HG03378 (cell line): ENCODE measurements around the gene ADAT3.
A peak's percentile ranks its signal among the peaks of the same experiment; 100 is the strongest.

Experiments used
- ATAC-seq: cut with Tn5 transposase; IDR thresholded peaks from one replicate; pipeline ENCODE4 v1.9.1; 2021; ENCODE audit warnings: mild to moderate bottlenecking, moderate library complexity; ENCODE audit not compliant: unreplicated experiment

ADAT3 gene

DNA sequence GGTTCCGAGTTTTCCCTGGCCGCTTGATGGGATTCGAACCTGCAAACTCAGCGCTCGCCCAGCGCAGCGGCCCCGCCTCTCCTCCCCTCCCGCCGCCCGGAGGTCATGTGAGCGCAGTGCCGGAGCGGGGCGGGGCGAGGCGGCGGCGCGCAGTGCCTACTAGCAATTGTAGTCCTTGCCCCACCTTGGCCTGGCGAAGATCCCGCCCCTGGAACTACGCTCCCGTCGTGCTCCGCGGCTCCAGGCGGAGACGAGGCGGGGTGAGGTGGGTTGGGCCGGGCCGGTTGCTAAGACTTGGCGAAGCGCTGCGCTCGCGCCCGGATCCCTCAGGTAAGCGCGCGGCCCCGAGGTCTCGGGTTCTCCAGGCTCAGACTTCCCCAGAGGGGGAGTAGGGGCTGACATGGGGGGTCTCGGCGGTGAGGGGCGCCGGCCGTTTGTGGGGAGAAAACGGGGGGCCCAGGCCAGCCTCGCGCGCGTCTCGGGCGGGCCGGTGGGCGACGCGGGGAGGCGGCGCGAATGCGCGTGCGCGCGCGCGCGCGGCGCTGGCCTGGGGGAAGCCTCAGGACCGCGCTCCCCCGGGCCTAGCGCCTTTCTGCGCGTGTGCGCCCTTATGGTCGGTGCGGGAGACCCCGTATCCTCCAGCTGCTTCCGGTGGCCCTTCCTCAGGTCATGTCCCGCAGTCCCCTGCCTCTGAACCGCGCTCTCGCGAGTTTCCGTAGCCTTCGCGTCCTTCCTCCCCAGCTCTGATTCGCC, at the start of gene ADAT3, which contains the start of gene SCAMP4:
Gene ADAT3 (plus strand): TSS at position 290 of the 753 bp plus-strand sequence. CDS start 6,649 bp downstream, outside the sequence.
Gene SCAMP4 (plus strand): TSS at position 290 of the 753 bp plus-strand sequence. CDS start 9,621 bp downstream, outside the sequence.
- ATAC-seq: peak; percentile 48

DNA sequence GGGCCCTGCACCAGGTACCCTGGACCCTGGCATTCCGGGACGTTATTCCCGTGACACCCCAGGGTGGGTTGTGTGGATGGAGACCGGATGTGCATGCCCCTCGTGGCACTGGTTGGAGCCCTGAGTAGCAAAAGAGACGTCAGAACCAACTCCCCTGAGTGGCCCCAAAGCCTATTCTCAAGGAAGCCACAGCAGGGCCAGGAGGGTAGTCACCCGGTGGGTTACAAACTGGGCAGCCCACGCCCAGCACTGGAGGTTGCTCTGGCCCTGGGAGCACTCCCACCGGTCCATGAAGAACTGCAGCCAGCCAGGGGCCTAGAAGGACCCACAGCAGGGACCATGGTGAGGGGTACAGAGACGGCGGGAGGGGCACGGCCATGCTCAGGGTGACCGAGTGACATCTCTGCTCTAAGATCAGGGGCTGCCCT, 49.4 kb upstream of the ADAT3 start:
- ATAC-seq: no peak

DNA sequence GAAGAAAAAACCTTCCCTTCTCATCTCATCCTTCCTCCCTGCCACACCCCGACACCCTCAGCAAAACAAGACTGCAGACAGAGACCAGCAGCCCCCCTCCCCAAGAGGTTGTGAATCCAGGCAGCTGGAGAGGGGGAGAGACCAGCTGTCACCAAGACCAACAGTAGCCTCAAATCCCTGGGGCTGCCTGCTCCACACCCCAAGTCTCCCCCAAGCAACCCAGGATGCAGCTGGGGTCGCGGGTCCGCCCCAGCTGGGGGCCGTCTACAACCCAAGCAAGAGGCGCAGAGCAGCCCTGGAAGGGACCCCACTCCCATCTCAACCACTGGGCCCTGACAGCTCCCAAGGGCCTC, 48.9 kb upstream of the ADAT3 start:
- ATAC-seq: no peak

DNA sequence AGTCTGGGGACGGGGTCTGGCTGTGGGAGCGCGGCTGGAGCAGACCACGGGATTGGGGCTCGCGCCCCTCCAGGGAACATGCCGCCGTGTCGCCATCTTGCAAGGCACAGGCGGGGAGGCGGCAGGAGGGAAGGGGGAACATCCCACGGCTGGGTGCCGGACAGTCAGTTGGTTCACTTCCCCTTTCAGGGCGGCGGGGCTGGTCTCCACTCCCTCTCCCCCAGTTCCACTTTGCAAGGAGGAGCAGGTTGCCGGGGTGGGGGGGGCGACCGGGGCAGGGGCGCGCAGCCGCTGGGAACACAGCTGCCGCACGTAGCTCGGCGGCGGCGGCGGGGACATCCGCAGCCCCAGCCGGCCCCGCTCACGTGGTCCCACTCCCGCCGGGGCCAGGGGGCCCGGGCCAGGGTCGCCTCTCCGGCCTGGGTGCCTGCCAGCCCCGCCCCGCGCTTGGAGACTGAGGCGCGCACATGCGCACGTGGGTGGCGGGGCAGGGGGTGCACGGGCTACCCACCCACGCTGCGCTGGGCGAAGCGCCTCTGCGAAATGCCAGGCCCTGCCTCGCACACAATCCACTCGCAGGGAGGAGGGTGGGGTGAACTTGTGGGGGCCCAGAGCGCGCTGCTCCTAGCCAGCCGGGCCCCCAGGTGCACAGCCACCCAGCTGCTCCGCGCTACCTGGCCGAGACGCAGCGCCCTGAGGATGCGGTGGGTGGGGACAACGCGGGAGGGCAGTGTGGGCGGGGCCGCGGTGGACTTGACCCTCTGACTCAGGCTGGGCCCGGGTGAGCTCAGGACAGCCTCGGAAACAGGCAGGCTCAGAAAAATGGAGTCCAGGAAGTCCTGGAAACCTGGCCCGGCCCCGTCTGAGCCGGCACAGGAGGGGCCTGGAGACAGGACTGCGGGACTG, 48.2 kb upstream of the ADAT3 start:
- no peak for ATAC-seq

DNA sequence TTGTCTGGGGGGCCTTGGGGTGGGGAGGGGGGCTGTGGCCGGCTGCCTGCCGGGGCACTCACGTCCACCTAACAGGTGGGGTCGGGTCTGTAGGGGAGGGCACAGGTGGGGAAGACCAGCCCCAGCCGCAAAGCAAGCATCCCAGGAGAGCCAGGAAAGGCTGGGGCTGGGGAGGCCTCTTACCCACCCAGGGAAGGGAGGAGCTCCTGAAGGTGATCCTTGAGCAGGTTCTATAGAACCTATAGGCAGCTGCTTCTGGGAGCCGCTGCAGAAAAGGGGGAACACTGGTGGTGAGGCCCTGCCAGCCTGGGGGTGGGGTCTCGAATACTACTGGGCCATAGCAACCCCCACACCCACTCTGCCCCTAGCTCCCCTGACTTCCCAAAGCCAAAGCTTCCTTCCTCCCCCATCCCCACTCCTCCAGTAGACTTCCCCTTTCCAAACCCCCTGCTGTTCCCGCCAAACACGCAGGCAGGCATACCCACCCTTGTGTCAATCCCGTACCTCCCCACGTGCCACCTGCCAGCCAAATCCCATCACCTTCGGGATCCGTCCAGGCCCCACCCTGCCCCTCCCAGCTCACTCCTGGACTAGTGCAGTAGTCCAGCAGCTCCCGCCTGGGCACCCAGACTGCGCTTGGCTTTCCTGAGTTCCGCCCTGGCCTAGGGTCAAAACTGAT, 47.4 kb upstream of the ADAT3 start:
- no peak for ATAC-seq

DNA sequence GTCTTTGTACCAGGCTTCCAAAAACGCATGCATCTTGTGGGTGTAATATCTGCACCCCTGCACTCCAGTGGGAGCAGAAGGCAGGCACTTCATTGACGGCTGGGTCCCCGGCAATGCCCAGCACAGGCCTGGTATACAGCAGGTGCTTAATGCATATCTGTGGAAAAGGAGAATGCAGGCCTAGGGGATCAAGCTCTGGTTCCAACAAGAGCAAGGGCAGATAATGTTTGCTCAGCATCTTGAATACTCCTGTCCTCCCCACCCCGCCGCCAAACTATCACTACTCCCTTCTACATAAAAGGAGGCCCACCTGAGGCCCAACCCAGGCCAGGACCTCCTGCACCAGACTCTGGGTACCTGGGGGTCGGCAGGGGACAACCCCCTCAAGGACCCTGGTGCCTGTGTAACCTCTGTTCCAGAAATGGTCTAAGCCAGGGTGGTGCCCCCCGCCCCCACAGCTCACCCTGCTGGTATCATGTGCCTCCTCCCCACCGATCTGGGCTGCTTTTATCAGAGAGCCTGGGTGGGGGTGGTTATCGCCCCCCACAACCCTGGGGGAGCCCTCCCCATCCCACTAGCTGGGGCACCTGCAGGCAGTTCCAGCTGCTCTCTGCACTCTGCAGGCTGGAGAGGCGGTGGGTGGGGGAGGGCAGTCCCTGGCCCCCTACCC, 46.7 kb upstream of the ADAT3 start:
- no peak for ATAC-seq

DNA sequence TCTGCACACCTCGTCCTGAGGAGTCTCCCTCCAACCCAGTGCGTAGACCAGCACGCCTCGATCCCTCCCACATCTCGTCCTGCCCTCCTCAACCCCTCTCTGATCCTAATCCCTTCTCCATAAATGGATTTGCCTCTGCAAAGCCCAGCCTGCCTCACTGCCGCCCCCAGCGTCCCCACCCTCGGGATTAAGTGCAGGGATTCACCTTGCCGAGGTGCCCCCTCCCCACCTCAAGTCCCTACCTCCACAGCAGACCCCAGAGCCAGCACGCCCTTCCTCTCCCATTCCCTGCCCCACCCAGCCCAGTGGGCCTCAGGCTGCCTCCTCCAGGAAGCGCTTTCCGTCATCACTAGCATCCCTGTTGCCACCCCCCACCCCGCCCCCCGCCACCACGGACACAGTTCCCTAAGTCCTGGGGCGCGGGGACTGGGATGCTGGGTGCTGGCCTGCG, 45.8 kb upstream of the ADAT3 start:
- ATAC-seq: no peak

DNA sequence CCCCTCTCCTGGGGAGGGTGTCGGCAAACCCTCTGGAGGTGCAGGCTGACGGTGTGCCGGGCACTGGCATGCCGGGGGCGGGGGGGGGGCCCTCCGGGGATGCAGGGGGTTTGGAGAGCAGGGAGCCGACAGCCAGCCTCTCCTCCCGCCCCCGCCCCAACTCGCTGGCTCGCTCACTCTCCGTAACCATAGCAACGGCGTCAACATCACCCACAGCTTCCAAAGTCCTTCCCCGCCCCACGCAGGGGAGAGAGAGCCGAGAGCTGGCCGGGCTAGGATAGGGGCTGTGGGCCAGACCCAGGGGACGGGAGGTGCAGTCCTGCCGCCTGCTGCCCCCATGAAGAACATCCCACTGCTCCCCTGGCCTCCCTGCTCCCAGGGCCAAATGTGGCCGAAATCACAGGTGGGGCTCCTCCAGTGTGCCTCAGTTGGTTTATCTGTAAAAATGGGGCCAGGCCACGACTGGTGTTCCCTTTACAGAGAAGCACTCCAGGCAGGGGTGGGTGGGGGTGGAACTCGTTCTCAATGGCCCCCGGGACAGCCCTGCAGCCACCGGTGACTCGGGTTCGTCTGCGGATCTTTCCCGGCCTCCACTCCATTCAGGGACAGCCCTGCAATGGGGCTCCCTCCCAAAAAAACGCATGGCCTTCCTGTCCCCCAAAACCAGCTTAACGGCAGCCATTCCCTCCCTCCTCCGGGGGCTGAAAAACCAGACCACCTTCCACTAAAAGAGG, 45.0 kb upstream of the ADAT3 start:
- no peak for ATAC-seq

DNA sequence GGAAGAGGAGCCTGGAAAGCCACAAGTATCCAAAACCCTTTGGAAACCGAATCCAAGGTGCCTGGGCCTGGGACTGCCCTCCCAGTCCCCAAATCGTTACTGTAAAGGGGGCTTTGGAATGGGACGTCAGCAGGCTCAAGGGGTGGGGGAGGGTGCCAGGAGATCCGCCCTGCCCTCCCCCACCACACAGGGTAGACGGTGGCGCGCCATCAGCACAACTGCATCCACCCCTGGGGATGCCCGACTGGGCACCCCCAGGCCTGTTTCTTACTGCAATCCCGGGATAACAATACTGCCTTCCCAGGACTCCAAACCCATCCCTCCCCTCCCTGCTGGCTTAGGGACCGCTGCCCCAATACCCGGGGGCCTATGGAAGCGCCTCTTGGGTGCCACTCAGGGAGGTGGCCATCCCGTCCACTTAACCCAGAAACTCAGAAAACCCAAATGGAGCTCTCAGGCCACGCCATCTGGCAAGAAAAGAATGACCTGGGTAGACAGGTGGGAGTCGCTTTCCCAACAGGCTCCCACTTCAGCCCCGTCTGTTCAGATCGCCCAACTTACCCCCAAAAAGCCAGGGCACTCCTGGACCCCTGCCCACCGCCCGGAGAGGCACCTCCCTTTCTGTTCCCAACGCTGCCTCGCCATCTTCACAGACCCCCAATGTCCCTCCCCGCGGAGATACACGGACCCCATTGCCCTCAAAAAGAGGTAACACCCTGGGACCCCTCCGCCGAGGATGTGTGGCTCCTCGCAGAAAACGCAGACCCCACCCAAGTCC, 44.2 kb upstream of the ADAT3 start:
- ATAC-seq: no peak

DNA sequence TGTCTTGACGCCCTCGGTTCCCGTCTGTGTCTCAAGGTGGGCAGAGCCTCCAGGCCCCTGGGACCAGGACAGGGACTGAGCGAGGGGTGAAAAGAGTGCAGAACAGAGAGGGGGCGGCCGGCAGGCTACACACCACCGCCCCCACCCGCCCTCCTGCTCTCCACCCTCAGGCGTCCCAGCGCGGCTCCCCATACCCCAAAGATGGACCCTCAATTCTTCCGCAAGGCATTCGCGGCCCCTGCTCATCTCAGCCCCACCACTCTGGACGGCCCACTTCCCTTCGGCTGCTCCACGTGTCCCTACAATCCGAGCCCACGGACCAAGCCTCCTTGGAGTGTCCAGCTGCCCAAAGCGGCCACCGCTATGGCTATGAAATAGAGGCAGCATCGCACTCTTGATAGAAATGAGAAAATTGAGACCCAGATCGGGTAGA, 43.6 kb upstream of the ADAT3 start:
- ATAC-seq: no peak

DNA sequence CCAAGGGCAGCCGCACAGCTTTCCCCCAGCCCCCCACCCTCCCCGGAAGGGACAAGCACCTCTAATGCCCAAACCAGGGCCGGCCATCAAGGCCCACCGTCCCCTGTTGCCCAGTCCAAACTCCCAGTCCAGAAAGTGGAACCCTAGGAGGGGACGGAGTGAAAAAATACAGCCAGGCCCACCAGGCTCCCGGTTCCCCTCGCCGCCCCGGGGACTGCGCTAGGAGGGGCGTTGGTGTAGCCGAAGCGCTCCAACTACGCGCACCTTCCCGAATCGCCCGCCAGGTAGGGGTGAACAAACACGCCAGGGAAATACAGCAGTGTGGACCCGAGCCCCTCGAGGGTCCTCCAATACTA, 43.2 kb upstream of the ADAT3 start:
- no peak for ATAC-seq

DNA sequence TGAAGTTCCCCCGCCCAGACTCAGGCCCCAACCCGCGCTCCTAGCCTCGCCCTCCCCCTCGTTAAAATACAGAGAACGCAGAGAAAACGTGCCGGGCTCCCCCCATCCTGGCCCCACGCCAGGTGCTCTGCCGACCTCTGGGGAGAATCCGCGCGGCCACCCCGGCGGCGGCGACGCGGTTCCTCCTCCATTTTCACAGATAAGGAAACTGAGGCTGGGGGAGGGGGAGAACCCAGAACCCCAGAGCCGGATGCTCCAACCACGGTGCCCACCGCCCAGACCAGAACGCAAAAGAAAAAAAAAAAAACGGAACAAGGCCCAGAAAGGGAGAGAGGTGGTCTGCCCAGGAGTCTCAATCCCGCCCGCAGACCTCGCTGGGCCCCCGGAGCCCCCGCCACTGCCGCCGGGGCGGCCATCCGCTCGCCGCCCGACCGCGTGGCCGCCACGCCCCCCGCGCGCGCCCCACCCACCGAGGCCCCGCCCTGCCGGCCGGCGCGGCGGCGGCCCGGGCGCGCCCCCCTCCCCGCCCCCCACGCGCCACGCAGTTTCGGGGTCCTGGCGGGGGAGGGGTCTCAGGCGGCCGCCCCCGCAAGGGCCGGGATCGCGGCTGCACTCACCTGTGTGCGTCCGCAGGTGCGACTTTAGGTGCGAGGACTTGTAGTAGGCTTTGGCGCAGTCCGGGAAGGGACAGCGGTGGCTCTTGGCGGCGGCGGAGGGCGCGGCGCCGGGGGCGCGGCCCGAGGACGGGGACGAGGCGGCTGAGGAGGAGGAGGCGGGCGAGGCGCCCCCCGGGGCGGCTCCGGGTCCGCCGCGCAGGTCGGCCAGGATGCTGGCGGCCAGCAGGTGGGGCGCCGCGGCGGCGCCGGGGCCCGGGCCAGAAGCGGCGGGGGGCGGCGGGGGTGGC, 42.5 kb upstream of the ADAT3 start:
- ATAC-seq: no peak

DNA sequence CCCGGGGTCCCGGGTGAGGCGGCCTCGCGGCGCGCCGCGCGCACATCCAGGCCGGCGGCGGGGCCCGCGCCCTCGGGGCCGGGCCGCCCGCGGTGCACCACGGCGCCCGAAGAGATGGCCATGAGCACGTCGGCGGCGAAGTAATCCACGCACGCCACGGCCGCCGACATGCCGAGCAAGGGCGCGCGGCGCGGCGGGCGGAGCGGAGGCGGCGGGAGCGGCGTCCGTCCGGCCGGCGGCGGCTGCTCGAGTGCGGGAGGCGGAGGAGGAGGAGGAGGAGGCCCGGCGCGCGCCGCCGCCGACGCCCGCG, 41.9 kb upstream of the ADAT3 start, which contains the start of gene KLF16:
Gene KLF16 (minus strand): TSS at position 252 of the 310 bp plus-strand sequence. CDS start 82 bp downstream, at position 170.
- no peak for ATAC-seq

DNA sequence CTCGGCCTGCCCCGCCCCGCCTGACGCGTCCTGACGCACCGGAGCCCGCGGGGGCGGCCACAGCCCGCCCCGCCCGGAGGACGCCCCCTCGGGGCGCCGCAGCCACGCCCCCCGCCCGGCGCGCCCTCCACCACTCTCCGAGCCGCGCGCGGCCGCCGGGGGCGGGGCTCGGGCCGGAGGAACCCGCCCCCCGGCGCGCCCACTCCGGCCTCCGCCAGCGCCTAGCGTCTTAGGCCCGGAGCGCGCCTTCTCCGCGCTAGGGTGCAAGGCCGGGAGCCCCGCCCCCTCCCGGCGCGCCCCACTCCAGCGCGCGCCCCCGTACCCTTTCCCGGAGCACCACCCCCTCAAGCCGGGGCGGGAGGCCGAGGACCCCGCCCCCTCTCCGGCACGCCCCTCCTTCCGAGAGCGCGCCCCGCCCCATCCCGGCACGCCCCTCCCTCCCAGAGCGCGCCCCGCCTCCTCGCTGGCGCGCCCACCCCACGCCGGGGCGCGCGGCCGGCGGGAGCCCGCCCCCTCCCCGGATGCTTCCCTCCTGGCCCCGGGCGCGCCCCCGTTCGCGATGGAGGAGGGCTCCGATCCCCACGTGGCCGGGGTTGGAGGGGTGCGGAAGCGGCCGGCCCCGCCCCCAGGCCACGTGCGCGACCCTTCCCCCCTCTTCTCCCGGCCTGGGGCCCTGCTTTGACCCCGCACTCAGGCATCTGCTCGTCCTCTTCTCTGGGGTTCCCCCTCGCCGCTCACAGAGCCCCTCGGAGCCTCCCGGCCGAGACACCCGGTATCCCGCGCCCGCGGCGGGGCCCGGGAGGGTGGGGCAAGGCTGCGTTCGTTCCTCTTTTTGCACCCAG, 41.3 kb upstream of the ADAT3 start:
- peak; percentile 31 for ATAC-seq

DNA sequence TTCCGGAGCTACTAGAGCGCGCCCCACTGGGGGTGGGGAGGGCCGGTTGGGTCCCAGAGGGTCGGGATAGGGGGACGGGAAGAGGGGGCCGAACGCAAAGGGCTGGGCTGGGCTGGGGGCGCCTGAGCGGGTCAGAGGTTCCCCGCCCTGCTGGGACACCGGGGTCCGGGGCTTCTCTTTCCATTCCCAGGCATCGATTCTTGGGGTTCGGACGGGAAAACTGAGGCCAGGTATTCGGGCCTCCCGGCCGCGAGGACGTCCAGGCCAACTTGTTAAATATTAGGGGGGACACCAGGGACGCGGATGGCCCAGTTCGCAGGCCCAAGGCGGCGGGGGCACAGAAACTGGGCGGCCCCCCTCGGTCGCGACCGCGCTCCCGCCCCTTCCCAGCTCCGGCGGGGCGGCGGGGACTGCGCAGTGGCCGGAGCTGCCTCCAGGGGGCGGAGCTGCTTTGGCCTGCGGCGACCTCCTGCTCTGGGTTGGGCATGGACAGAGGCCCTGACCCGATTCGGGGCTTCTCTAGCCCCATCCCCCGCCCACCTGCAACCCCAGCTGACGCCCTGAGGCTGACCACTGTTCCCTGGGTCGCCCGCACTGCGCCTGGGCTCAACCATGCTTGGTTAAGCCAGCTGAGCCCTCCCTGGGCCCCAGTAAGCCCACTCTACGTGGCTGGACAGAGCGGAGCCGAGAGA, 40.6 kb upstream of the ADAT3 start:
- no peak for ATAC-seq

DNA sequence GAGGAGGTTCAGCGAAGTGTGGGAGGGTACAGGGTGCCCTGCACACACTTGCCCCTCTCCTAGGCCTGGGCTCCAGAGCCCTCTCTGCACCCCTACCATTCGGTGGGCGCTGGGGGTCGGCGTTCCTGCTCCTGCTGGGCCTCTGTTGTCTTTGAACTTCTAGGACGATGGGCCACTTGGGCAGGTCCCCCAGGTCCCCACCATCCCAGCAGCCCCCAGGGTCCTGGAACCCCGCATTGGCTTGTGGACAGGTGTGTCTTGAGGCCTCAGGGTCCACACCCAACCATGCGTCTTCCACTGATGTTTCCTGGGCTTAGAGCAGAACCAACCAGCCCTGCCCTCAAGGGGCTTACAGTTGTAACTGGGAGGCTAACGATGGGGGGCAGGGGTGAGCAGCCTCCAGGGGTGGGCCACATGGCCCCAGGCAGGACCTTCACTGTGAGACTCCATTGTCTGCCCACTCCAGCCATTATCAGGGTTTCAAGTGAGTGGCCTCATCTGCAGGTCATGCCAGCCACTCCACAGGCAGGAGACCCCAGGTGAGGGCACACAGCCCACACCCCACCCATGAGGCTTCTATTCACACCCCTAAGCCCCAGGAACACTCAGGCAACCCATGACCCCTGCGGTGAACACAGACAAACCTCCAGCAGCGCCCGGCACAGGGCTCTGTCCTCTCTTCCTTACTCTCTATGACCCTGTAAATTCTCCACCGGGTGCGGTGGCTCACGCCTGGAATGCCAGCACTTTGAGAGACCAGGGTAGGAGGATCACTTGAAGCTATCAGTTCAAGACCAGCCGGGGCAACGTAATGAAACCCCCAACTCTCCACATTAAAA, 39.8 kb upstream of the ADAT3 start:
- no peak for ATAC-seq
